Measurements from ENCODE around the gene FAM3B.

Gene FAM3B

DNA sequence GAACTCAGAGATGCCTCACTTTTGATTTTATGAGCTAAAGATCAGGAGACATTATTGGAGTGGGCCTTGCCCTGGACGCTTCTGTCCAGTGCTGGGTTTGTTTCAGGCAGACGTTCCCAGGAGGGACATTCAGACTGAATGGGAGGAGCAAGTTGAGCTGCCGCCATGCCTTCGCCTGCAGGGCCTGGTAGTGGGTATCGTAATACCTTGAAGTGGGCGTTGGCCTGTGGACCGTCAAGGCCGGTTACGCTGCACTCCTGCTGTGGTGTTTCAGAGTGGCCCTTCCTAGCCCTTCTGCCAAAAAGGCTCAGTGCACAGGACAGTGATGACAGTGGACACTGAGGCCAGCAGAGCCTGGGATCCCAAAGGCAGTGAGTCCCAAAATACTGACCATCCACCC, 1.6 kb downstream of the FAM3B start:
- Histone ChIP-seq H3K27me3 (ENCODE audit: insufficient read depth, low read length) (no peaks in the 10 kb centered on the region), H3F3A (ENCODE audit: insufficient read depth, low read length) (no peaks in the 10 kb centered on the region), H3K9me2 (ENCODE audit: low read depth, low read length) (no peaks in the 10 kb centered on the region), H2AFZ (ENCODE audit: low read length) (no peak overlapping the region), H3K9ac (ENCODE audit: low read length) (no peak overlapping the region), H3K36me3 (ENCODE audit: insufficient read depth, low read length) (no peaks in the 10 kb centered on the region), H4K20me1 (ENCODE audit: insufficient read depth, low read length) (no peaks in the 10 kb centered on the region), H3K27ac (ENCODE audit: low read depth, low read length, poor library complexity, severe bottlenecking) (no peak overlapping the region), H3K79me2 (ENCODE audit: insufficient read depth, low read length) (no peaks in the 10 kb centered on the region), H3K4me1 (ENCODE audit: insufficient read depth, low read length, severe bottlenecking) (peaks cover 42% of the 10 kb centered on the region), H3K9me3 (ENCODE audit: low read length) (no peaks in the 10 kb centered on the region), H3K4me2 (ENCODE audit: low read length) (no peak overlapping the region), H3K4me3 (ENCODE audit: low read depth, low read length, poor library complexity, severe bottlenecking) (no peak overlapping the region)
- TF ChIP-seq EZH2 (IDR thresholded peaks at IDR 0.05; ENCODE audit: borderline replicate concordance, low read length) = no peak
- TF ChIP-seq, protein P1, sequence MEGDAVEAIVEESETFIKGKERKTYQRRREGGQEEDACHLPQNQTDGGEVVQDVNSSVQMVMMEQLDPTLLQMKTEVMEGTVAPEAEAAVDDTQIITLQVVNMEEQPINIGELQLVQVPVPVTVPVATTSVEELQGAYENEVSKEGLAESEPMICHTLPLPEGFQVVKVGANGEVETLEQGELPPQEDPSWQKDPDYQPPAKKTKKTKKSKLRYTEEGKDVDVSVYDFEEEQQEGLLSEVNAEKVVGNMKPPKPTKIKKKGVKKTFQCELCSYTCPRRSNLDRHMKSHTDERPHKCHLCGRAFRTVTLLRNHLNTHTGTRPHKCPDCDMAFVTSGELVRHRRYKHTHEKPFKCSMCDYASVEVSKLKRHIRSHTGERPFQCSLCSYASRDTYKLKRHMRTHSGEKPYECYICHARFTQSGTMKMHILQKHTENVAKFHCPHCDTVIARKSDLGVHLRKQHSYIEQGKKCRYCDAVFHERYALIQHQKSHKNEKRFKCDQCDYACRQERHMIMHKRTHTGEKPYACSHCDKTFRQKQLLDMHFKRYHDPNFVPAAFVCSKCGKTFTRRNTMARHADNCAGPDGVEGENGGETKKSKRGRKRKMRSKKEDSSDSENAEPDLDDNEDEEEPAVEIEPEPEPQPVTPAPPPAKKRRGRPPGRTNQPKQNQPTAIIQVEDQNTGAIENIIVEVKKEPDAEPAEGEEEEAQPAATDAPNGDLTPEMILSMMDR (IDR thresholded peaks at IDR 0.05; ENCODE audit: low read length) = no peak

DNA sequence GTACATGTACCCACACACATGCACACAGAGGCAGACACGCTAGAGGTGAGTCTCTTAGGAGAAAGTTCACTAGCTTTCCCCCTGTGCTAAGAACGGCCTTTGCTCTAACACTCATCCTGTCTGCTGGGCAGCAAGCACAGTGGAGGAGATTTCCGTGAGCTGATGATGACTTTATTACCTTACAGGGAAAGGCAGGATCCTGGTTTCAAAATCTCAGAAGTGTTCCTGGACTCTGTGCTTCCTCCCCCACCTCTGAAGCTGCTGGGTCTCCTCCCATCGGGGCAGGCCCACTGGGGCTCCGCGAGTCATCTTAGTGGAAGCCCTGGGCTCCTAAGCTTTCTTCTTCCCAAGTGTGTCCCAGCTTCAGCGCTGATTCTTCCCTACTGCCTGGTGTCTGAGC, 2.7 kb downstream of the FAM3B start:
- H3K4me1 ChIP-seq (ENCODE audit: insufficient read depth, low read length, severe bottlenecking) = peaks cover 52% of the 10 kb centered on the region
- no peak for TF ChIP-seq EZH2 (IDR thresholded peaks at IDR 0.05; ENCODE audit: borderline replicate concordance, low read length)
- 0 out of 2 replicates have a peak overlapping the region, but pooled peaks have one; percentile 14 for H3K9ac ChIP-seq (ENCODE audit: low read length)
- no peaks in the 10 kb centered on the region for H3K9me2 ChIP-seq (ENCODE audit: low read depth, low read length)
- H3K4me2 ChIP-seq (ENCODE audit: low read length) = no peak overlapping the region
- peak overlapping the region; percentile 100 for H3K27ac ChIP-seq (ENCODE audit: low read depth, low read length, poor library complexity, severe bottlenecking)
- no peaks in the 10 kb centered on the region for H3K36me3 ChIP-seq (ENCODE audit: insufficient read depth, low read length)
- no peaks in the 10 kb centered on the region for H3K27me3 ChIP-seq (ENCODE audit: insufficient read depth, low read length)
- H4K20me1 ChIP-seq (ENCODE audit: insufficient read depth, low read length) = no peaks in the 10 kb centered on the region
- no peaks in the 10 kb centered on the region for H3K79me2 ChIP-seq (ENCODE audit: insufficient read depth, low read length)
- H3K4me3 ChIP-seq (ENCODE audit: low read depth, low read length, poor library complexity, severe bottlenecking) = no peak overlapping the region
- H3F3A ChIP-seq (ENCODE audit: insufficient read depth, low read length) = no peaks in the 10 kb centered on the region
- H3K9me3 ChIP-seq (ENCODE audit: low read length) = no peaks in the 10 kb centered on the region
- H2AFZ ChIP-seq (ENCODE audit: low read length) = no peak overlapping the region

GRCh38 chr21:41321211-41321907, 4.8 kb downstream of the FAM3B start:
- Histone ChIP-seq H3F3A (ENCODE audit: insufficient read depth, low read length) (no peaks in the 10 kb centered on the region), H3K9me3 (ENCODE audit: low read length) (no peaks in the 10 kb centered on the region), H3K4me2 (ENCODE audit: low read length) (peak overlapping the region; percentile 49), H3K4me3 (ENCODE audit: low read depth, low read length, poor library complexity, severe bottlenecking) (no peak overlapping the region), H3K36me3 (ENCODE audit: insufficient read depth, low read length) (no peaks in the 10 kb centered on the region), H3K9ac (ENCODE audit: low read length) (peak overlapping the region; percentile 65), H3K9me2 (ENCODE audit: low read depth, low read length) (no peaks in the 10 kb centered on the region), H2AFZ (ENCODE audit: low read length) (no peak overlapping the region), H3K79me2 (ENCODE audit: insufficient read depth, low read length) (no peaks in the 10 kb centered on the region), H4K20me1 (ENCODE audit: insufficient read depth, low read length) (no peaks in the 10 kb centered on the region), H3K27me3 (ENCODE audit: insufficient read depth, low read length) (no peaks in the 10 kb centered on the region), H3K27ac (ENCODE audit: low read depth, low read length, poor library complexity, severe bottlenecking) (peak overlapping the region; percentile 100), H3K4me1 (ENCODE audit: insufficient read depth, low read length, severe bottlenecking) (peaks cover 63% of the 10 kb centered on the region)
- TF ChIP-seq, protein P1 (IDR thresholded peaks at IDR 0.05; ENCODE audit: low read length) = peak; percentile 54
- no peak for TF ChIP-seq EZH2 (IDR thresholded peaks at IDR 0.05; ENCODE audit: borderline replicate concordance, low read length)

Data from OCI-LY1 (cell line).